Immature natural killer cell (primary cell): ENCODE data around the gene ADIRF. TPM values are rescaled to one million over a fixed set of nuclear protein-coding genes. Genes with fewer than 3 reads are reported as not detected.
A peak's percentile ranks its signal among the peaks of the same experiment; 100 is the strongest.

ENCODE experiments used
- DNase-seq, 3 donors: peaks; one replicate each; pipeline ENCODE4 v3.0.0; 2022; ENCODE audit warnings: mixed read lengths in 1 of 3
- H3K27ac Mint-ChIP-seq, 6 donors: one replicate each; pipeline ENCODE4 v1.8.0; 2020; ENCODE audit warnings: mixed read lengths in 6 of 6, mild to moderate bottlenecking in 5 of 6, inconsistent platforms in 4 of 6, moderate library complexity in 3 of 6
- H3K27me3 Mint-ChIP-seq, 3 donors: one replicate each; pipeline ENCODE4 v1.8.0; 2020 to 2021; ENCODE audit warnings: low read depth in 3 of 3, mild to moderate bottlenecking in 3 of 3, mixed read lengths in 3 of 3, moderate library complexity in 3 of 3, inconsistent platforms in 1 of 3
- H3K36me3 Mint-ChIP-seq, 3 donors: one replicate each; pipeline ENCODE4 v1.8.0; 2020; ENCODE audit warnings: mixed read lengths in 3 of 3, inconsistent platforms in 2 of 3, mild to moderate bottlenecking in 2 of 3
- H3K4me1 Mint-ChIP-seq, 2 donors: one replicate each; pipeline ENCODE4 v1.8.0; 2020; ENCODE audit warnings: inconsistent platforms in 2 of 2, mild to moderate bottlenecking in 2 of 2, mixed read lengths in 2 of 2, moderate library complexity in 1 of 2
- H3K4me3 Mint-ChIP-seq, 5 donors: one replicate each; pipeline ENCODE4 v1.8.0; 2020; ENCODE audit warnings: mild to moderate bottlenecking in 5 of 5, mixed read lengths in 5 of 5, inconsistent platforms in 3 of 5, moderate library complexity in 3 of 5
- H3K9me3 Mint-ChIP-seq, 6 donors: one replicate each; pipeline ENCODE4 v1.8.0; 2020; ENCODE audit warnings: mild to moderate bottlenecking in 6 of 6, mixed read lengths in 6 of 6, inconsistent platforms in 4 of 6, moderate library complexity in 3 of 6
- polyA plus RNA-seq, 3 donors: library from polyadenylated mRNA; unstranded; fragments of 300-500 nt; fragmentation: Illumina TruSeq; gene quantifications; one replicate each; pipeline ENCODE4 v1.2.3, GENCODE V29; 2021

Gene ADIRF
- polyA plus RNA-seq, 3 donors from 2014 or later = not detected

GRCh38 chr10:86953747-86954680 is 14.3 kb upstream of the ADIRF start:
- peaks cover 5 to 17% (median 10%) of the 10 kb centered on the region in 6 donors for H3K9me3 Mint-ChIP-seq
- H3K36me3 Mint-ChIP-seq = peaks cover 0 to 4% (median 0%) of the 10 kb centered on the region in 3 donors
- no peak for DNase-seq
- H3K27ac Mint-ChIP-seq = no peak overlapping the region
- H3K4me3 Mint-ChIP-seq = no peak overlapping the region
- H3K4me1 Mint-ChIP-seq = peaks cover 4 to 9% of the 10 kb centered on the region in 2 donors
- peaks cover 0 to 1% (median 0%) of the 10 kb centered on the region in 3 donors for H3K27me3 Mint-ChIP-seq

- Mint-ChIP-seq H3K4me1 (peaks cover 4 to 9% of the 10 kb centered on the region in 2 donors), H3K27ac (no peak overlapping the region), H3K27me3 (no peaks in the 10 kb centered on the region)
Observed at GRCh38 chr10:86954681-86955500, 13.4 kb upstream of the ADIRF start.

GRCh38 chr10:86955501-86956194 is 12.6 kb upstream of the ADIRF start:
- H3K27ac Mint-ChIP-seq = no peak overlapping the region
- peaks cover 5 to 15% (median 9%) of the 10 kb centered on the region in 6 donors for H3K9me3 Mint-ChIP-seq
- peaks cover 0 to 4% (median 0%) of the 10 kb centered on the region in 3 donors for H3K36me3 Mint-ChIP-seq
- H3K4me3 Mint-ChIP-seq = no peak overlapping the region
- no peak for DNase-seq
- H3K4me1 Mint-ChIP-seq = peaks cover 0 to 2% of the 10 kb centered on the region in 2 donors
- no peaks in the 10 kb centered on the region for H3K27me3 Mint-ChIP-seq

More at GRCh38 chr10:86954681-86955500, 13.4 kb upstream of the ADIRF start:
- Mint-ChIP-seq H3K36me3 (peaks cover 0 to 4% (median 0%) of the 10 kb centered on the region in 3 donors), H3K9me3 (peaks cover 5 to 17% (median 10%) of the 10 kb centered on the region in 6 donors), H3K4me3 (no peak overlapping the region)
- DNase-seq = no peak

GRCh38 chr10:86956195-86956847 is 12.0 kb upstream of the ADIRF start:
- DNase-seq = no peak
- H3K36me3 Mint-ChIP-seq = peaks cover 0 to 4% (median 0%) of the 10 kb centered on the region in 3 donors

GRCh38 chr10:86956848-86957448 is 11.3 kb upstream of the ADIRF start:
- Mint-ChIP-seq H3K9me3 (peaks cover 3 to 9% (median 5%) of the 10 kb centered on the region in 6 donors), H3K27me3 (no peaks in the 10 kb centered on the region), H3K4me3 (no peak overlapping the region), H3K4me1 (no peaks in the 10 kb centered on the region), H3K27ac (no peak overlapping the region), H3K36me3 (peaks cover 0 to 1% (median 0%) of the 10 kb centered on the region in 3 donors)
- DNase-seq = no peak

More at GRCh38 chr10:86956195-86956847, 12.0 kb upstream of the ADIRF start:
- Mint-ChIP-seq H3K4me3 (no peak overlapping the region), H3K9me3 (peaks cover 5 to 15% (median 9%) of the 10 kb centered on the region in 6 donors), H3K27me3 (no peaks in the 10 kb centered on the region), H3K4me1 (no peaks in the 10 kb centered on the region), H3K27ac (peak overlapping the region in 1 of 6 donors; percentile 50)

GRCh38 chr10:86957471-86958115 is 10.7 kb upstream of the ADIRF start, which contains the start of gene MMRN2:
Gene MMRN2 (minus strand): TSS chr10:86957615. CDS start chr10:86957541, 74 bp downstream.
- Mint-ChIP-seq H3K27ac (no peak within 1 kb of the TSS), H3K4me3 (no peak within 1 kb of the TSS)

GRCh38 chr10:86958116-86958900 is 10.0 kb upstream of the ADIRF start, which contains the start of gene SNCG:
Gene SNCG (plus strand): TSS chr10:86958599. CDS start chr10:86958698, 99 bp downstream.
- no peak for DNase-seq
- no peaks in the 10 kb centered on the region for H3K27me3 Mint-ChIP-seq

More at GRCh38 chr10:86957471-86958115, 10.7 kb upstream of the ADIRF start, which contains the start of gene MMRN2:
- Mint-ChIP-seq H3K36me3 (no peaks in the 10 kb centered on the region), H3K27me3 (no peaks in the 10 kb centered on the region), H3K9me3 (peaks cover 0 to 3% (median under 1%) of the 10 kb centered on the region in 6 donors), H3K4me1 (no peaks in the 10 kb centered on the region)
- DNase-seq = no peak

GRCh38 chr10:86958901-86959736 is 9.2 kb upstream of the ADIRF start:
- no peaks in the 10 kb centered on the region for H3K9me3 Mint-ChIP-seq
- H3K27me3 Mint-ChIP-seq = no peaks in the 10 kb centered on the region
- no peak overlapping the region for H3K27ac Mint-ChIP-seq

More at GRCh38 chr10:86958116-86958900, 10.0 kb upstream of the ADIRF start, which contains the start of gene SNCG:
- no peaks in the 10 kb centered on the region for H3K4me1 Mint-ChIP-seq
- no peak within 1 kb of the TSS for H3K27ac Mint-ChIP-seq
- H3K36me3 Mint-ChIP-seq = no peaks in the 10 kb centered on the region
- no peaks in the 10 kb centered on the region for H3K9me3 Mint-ChIP-seq
- no peak within 1 kb of the TSS for H3K4me3 Mint-ChIP-seq

GRCh38 chr10:86959737-86960002 is 8.6 kb upstream of the ADIRF start:
- no peaks in the 10 kb centered on the region for H3K27me3 Mint-ChIP-seq
- no peaks in the 10 kb centered on the region for H3K9me3 Mint-ChIP-seq
- H3K4me1 Mint-ChIP-seq = no peaks in the 10 kb centered on the region
- no peaks in the 10 kb centered on the region for H3K36me3 Mint-ChIP-seq
- no peak for DNase-seq
- no peak overlapping the region for H3K27ac Mint-ChIP-seq
- H3K4me3 Mint-ChIP-seq = no peak overlapping the region

More at GRCh38 chr10:86958901-86959736, 9.2 kb upstream of the ADIRF start:
- Mint-ChIP-seq H3K36me3 (no peaks in the 10 kb centered on the region), H3K4me1 (no peaks in the 10 kb centered on the region), H3K4me3 (no peak overlapping the region)
- DNase-seq = no peak

- Mint-ChIP-seq H3K27ac (no peak overlapping the region), H3K27me3 (peaks cover 0 to under 1% (median 0%) of the 10 kb centered on the region in 3 donors), H3K4me1 (no peaks in the 10 kb centered on the region), H3K36me3 (no peaks in the 10 kb centered on the region), H3K4me3 (no peak overlapping the region), H3K9me3 (no peaks in the 10 kb centered on the region)
- no peak for DNase-seq
Observed at GRCh38 chr10:86960003-86960862, 8.0 kb upstream of the ADIRF start.
